NCI-H2227 (cell line): ENCODE results near the gene CYTIP.
A peak's percentile ranks its signal among the peaks of the same experiment; 100 is the strongest.

Source experiments
- DNase-seq: peaks from one replicate; lab custom pipeline; 2025; ENCODE audit not compliant: unreplicated experiment; lab: John Stamatoyannopoulos, UW

CYTIP gene

DNA sequence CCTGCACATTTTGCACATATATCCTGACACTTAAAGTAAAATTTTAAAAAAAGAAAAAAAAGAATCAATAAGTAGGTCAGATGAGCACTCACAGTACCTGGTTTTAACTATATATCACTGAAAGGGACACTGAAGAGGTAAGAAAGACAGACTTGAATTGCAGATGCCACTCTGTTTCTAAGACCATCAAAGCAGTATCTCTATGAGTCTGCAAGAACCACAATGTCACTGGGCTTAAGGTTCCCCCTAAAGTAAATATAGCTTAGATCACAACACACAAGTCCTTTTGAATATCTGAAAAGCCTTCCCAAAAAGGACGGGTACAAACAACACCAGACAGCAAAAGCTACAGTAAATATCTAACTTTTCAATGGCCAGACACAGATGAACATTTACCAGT is 57.6 kb downstream of the CYTIP start:
- no peak for DNase-seq

DNA sequence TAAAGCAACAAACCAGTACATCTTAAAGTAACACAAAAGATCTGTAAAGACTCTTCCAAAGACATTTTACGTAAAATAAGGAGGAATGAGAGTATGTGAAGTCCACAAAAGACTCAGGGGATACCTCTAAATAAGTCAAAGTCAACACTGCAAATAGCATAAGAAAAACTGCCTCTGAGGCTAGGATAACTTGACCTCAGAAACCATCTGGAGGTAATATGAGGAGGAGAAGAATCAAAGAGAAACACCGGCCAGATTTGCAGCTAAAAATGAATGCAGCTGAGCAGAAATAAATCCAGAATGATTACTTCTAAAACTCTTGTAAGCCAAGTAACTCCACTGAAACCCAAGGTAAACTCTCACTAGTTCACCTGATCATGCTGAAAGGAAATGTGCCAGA is 66.0 kb downstream of the CYTIP start:
- no peak for DNase-seq

DNA sequence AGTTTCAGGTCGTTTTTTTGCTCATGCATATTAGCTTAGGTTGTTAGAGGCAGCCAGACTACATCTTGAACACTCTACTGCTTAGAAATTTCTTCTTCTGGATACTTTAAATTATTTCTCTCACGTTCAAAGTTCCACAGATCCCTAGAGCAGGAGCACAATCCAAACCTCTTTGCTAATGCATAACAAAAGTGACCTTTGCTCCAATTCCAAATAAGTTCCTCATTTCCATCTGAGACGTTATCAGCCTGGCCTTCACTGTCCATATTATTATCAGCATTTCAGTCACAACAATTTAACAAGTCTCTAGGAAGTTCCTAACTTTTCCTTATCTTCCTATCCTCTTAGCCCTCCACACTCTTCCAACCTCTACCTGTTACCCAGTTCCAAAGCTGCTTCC is 67.8 kb downstream of the CYTIP start:
- no peak for DNase-seq

DNA sequence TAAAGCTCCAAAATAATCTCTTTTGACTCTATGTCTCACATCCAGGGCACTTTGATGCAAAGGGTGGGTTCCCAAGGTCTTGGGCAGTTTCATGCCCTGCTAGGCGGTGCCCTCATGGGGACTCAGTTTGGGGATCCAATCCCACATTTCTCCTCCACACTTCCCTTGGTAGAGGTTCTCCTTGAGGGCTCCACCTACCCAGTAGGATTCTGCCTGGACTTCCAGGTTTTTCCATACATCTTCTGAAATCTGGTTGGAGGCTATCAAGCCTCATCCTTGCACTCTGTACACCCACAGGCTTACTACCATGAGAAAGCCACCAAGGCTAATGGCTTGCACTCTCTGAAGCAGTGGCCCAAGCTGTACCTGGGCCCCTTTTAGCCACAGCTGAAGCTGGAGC is 68.5 kb downstream of the CYTIP start:
- DNase-seq: no peak

DNA sequence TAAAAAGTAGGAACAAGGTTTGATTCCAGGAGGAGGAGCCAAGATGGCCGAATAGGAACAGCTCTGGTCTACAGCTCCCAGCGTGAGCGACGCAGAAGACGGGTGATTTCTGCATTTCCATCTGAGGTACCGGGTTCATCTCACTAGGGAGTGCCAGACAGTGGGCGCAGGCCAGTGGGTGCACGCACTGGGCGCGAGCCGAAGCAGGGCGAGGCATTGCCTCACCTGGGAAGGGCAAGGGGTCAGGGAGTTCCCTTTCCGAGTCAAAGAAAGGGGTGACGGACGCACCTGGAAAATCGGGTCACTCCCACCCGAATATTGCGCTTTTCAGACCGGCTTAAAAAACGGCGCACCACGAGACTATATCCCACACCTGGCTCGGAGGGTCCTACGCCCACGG is 75.4 kb downstream of the CYTIP start:
- DNase-seq: peak; percentile 43

DNA sequence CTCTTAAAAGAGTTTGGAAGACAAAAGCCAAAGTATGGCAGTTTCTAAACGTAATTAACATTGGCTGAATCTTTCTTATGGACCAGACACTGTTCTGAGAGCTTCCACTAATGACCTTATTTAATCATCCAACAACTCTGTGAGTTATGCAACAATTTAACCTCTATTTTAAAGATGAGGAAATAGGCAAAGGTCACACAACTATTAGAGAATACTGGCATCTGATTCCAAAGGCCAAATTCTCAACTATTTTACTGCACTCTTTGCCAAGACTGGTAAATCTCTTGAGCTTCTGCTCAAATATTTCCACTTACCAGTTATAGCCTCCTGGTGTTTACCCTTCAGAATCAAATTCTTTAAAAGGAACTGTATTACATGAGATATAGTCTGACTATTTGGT is 76.2 kb downstream of the CYTIP start:
- no peak for DNase-seq
